ENCODE measurements around the gene FOXP4.

DNA sequence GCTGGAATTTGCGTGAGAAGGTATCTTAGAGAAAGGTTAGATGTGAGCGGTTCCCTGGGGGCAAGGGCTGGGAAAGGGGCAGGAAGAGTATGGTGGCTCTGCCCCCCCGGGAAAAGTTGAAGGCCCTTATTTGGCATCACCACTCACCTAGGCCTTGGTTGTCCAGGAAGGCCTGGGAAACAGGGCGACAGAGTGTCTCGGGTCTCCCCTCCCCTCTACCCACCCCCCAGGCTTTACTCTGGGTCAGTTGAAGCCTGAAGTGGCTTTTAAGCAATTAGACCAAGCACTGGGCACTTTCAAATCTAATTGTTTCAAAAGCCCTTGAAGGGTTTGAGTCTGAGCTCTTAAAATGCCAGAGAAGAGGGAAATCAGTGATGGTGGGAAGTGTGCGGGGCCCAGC is 30.2 kb upstream of the FOXP4 start:
- TF ChIP-seq, protein P1, sequence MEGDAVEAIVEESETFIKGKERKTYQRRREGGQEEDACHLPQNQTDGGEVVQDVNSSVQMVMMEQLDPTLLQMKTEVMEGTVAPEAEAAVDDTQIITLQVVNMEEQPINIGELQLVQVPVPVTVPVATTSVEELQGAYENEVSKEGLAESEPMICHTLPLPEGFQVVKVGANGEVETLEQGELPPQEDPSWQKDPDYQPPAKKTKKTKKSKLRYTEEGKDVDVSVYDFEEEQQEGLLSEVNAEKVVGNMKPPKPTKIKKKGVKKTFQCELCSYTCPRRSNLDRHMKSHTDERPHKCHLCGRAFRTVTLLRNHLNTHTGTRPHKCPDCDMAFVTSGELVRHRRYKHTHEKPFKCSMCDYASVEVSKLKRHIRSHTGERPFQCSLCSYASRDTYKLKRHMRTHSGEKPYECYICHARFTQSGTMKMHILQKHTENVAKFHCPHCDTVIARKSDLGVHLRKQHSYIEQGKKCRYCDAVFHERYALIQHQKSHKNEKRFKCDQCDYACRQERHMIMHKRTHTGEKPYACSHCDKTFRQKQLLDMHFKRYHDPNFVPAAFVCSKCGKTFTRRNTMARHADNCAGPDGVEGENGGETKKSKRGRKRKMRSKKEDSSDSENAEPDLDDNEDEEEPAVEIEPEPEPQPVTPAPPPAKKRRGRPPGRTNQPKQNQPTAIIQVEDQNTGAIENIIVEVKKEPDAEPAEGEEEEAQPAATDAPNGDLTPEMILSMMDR (IDR thresholded peaks at IDR 0.05 in 8 of 11, conservative IDR thresholded peaks at IDR 0.05 in 3 of 11): no peak
- TF ChIP-seq POLR2A (IDR thresholded peaks at IDR 0.05) (no peak), POLR2AphosphoS5 (IDR thresholded peaks at IDR 0.05) (no peak)

Measured in spleen (tissue), 7 donors.